Pulmonary artery endothelial cell (primary cell): ENCODE measurements around the gene ZNF488. TPM values are rescaled to one million over a fixed set of nuclear protein-coding genes. Genes with fewer than 3 reads are reported as not detected.

Source experiments
- DNase-seq: peaks from one replicate; pipeline ENCODE4 v3.0.0-alpha.2; 2011; ENCODE audit warnings: low read depth, low spot score
- total RNA-seq: library from RNA; depleted of rRNA; stranded (reverse); fragments of >200 nt; gene quantifications from 2 replicates; pipeline ENCODE4 v1.2.3, GENCODE V29; 2014

ZNF488 gene
- total RNA-seq, 1 donor from 2014 or later, result not detected

DNA sequence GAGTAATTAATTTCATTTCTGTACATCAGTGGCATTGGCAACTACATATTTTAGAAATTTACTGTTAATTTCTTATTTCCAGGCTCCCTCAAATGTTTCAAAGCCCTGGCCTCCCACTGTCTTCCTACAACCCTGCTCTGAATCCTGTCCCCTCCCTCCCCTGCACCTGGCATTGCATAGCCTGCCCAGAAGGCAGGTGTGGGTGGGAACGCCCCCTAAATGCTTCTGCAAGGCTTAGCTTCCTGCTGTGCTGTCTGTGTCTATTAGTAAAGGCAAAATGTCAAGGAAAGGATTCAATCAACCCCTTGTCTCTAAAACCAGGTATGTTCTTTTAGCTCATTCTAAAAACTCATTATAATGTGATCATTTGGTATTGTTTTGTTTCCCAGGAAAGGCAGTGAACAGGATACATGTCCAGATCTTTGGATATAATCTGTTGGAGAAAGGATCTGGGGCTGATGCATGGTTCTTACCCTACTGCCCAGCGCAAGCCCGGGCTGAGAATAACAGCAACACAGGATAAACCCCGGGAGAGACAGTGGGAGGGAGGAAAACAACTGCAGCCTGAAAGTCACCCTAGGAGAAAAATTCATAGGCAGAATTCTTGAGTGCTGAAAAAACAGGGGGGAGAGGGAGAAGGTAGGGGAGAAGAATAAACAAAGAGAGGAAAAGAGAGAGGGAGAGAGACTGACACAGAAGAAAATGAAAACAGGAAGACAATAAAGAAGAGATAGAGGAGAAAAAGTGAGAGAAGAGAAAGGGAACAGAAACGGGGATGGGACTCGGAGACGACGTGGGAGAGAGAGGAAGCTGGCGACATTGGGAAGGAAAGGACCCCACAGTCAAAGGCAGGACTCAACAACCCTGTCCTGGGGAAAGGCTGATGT is 589 bp downstream of the ZNF488 start:
- no peak for DNase-seq

DNA sequence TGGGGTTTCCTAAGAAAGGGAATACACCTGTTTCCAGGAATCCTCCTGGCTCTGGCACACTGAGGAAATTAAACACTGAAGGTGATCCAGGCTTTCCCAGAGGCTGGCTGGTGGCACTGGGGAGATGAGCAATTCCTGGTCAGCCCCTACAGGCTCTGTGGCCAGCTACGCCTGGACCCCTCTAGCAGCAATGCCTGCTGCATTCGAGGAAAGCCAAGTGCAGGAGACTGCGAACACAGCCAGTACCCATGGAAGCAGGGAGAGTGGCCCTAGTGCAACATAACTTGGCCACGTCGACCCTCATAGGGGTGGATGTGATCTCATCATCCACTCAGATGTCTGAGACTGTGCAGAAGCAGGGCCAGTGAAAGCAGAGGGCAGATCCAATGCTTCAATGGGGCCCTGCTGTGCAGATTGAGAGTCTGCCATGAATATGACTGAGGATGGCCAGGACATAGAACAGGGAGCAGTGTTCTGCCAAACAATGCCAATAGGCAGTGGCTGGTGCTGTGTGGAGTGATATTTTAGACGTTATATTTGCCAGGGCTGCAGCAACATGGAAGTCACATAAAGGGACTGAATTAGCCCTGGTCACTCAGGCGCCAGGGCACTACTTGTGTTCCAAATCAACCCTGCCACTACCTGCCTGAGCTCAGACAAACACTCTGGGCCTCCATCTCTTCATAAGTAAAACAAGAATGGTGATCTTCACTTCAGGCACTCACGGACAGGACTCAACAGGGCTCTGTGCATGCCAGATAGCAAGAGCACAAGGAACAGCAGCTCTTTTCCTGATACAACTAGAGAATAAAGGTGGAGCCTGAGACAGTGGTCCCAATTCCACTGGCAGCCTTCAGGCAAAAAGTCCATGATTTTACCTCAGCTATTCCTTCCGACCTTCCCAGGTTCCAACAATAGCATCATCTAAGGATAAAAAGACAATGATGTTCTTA is 2.4 kb downstream of the ZNF488 start:
- DNase-seq, result no peak

DNA sequence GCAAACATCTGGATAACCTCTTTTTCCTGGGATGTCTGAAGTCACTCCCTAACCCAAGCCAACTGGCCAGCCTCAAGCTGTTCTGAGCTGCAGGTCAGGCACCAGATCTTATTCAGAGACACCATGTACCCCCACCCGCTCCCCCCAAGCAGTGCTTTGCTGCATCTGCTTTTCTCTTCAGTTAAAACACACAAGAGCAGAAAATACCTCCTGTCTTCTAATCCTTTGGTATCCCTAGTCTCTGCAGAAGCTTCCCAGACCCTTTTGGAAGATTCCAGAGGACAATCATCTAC is 3.0 kb downstream of the ZNF488 start:
- DNase-seq, result no peak

DNA sequence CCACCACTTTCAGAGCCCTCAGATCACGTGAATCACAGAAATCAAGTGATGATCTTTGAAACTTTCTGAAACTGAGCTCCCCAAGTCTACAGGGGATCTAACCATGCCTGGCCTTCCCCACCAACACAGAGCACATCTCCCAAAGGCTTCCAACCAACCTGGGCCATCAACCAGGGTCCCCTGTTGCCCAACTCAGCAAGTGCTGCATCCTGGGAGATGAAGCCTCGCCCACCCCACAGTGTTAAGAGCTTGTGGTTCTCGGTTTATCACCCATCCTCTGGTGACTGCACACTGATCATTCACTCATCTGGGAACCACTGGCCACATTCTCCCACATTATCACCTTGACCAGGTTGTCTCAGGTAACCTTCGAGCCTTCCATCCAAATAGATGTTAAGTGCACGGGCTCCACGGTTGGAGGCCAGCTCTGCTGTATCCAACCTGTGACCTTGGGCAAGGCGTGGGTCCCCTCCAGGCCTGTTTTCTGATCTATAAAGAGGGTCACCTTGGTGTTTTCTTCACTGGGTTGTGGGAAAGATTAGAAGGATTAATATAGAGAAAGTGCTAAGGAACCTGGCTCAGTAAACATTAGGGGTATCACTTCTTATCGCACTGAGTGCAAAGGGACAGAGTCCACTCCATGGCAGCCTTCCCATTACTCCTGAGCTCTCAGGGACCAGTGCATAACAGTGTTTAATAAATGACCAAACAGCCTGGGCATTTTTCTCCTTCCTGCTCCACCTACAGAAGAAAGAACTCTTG is 3.6 kb downstream of the ZNF488 start:
- DNase-seq, result no peak

DNA sequence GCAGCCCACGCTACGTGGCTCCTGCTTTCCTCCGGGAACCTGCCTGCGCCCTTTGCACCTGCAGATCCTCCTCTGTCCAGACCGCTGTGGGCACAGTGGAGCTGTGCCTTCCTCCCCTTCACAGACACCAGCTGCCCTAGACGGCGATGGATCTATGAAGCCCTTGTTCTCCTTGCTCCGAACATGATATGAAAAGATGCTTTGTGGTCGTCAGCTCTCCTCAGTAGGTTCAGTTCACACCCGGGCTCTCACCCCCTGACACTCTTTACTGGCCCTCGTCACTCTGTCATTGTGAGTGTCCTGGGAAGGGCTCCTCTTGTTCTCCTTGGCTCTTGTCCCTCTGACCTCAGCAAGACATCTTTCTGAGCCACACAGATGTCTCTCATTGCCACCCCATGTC is 4.2 kb downstream of the ZNF488 start:
- DNase-seq, result no peak

DNA sequence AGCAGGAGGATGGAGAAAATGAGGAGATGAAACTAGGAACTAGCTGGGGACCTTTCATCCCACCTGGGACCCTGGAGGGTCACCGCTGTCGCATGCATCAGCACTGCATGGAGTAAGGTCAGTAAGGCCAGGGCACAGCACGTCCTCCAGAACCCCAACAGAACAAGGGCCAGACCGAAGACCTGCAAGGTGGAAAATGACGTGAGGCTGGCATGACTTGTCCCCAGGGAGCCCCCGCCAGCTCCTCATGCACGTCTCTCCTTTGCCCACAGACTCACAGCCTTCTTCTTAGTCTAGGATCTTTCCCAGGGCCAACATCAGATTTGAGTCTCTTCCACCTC is 4.7 kb downstream of the ZNF488 start:
- no peak for DNase-seq

DNA sequence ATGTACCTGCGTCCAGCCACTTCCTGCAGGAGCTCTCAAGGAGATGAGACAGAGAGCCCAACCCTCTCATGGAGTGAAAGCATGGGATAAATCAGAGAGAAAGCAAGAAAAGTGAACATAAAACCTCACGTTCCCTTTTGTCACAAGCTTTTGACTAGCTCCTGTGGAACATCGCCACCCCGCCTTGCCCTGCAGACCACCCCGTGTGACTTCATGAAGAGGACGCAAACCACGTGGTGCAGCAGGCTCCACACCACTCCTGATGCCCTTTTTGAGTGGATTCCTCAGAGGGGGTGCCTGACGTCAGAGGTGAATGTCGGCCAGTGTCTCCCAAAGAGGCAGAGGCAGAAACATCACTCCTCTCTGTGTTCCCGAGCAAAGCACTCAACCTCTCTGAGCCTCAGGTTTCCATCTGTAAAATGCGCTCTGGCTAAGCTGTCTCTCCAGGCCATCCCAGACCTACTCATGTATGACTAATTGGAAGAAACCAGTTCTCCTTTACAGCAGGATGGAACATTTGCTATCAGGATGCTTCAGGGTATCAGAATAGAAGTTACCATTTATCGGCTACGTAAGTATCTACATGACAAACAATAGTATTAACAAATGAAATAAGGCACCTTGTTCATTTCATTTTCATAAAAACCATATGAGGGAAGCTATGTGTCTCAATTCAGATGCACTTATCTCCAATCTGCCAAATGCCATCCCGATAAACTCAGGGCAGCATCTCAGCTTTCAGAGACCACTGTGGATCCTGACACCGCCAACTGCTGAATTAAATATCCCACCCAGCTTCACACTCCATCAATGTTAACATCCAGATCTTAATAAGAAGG is 5.3 kb downstream of the ZNF488 start:
- DNase-seq, result no peak

DNA sequence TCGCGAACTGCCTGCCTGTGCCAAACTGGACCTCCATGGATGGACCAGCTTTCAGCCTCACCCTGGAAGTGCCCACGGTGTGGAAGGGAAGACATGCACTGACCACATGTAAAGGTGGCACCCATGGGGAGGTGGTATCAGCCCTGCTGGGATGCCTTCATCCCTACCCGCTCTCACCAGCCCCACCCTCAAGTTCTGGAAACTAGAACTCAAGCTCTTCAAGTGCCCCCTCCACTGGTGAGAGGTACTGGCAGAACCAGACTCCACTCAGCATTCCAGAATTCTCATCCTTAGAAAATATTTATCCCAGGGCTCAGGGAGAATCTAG is 5.9 kb downstream of the ZNF488 start:
- no peak for DNase-seq

DNA sequence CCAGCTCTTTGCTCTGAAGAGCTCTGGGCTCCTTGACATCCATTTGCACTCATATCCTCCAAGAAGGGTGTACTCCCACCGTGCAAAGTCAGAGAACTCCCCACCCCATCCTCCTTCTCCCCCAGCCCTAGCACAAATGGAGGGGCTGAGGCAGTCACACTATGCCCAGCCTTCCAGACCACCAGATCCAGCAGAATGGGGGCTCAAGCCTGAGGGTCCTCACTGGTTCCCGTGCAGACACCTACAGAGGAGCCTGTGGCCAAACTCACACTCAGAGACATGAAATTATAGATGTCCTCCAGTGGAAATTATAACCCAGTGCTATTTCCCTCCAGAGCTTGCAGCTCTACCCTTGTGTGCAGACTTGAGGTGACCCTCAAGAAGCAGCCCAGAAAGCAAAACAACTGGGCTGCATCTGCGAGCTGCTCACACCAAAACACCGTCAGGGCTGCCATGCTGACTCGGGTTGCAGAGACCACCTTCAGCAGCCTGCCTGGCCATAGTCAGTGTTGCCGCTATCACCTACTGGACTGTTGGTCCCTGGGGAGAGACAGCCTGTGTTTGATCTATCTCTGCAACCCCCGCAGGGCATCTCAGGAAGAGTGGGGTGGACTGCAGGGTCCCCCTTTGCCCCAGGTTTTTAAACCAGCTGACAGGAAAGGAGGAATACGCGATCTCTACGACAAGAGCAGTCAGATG is 7.4 kb downstream of the ZNF488 start:
- no peak for DNase-seq

DNA sequence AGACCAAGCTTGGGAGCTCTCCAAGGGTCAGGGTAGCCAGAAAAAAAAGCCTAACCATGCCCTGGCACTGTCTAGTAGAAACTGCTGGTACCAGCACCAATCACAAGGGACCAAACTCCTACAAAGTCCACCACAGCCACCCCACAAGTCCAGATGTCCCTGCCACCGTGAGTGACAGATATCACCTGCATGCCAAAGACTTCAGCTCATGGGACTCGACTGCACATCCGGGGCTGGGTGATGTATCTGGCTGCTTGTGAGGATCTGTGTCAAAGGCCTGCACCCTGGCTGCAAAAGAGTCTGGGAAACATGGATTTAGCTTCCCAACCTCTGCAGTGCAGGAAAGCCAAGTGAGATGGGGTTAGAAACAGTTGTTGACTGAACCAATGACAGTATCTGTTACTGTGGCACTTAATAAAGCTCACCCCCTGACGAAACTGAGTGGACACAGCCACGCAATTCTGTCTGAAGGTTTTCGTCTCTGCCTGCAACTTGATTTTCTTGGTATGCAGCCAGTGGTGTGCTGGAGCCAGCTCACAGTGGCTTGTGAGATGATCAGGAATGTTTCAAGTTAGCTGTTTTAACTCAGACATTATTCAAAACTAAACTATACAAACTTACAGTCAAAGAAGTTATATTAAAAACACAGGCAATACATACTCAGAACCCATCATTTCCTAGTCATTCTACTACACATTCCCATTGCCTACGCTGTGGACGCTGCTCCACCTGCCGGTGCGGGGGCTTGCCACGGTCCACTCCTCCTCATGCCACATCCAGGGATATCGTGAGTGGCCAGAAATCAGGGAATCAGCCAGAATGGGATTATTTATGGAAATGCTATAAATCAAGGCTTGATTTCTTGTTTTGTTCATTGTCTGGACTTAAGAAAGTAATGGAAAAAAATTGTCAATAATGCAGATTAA is 9.2 kb downstream of the ZNF488 start:
- DNase-seq, result no peak

DNA sequence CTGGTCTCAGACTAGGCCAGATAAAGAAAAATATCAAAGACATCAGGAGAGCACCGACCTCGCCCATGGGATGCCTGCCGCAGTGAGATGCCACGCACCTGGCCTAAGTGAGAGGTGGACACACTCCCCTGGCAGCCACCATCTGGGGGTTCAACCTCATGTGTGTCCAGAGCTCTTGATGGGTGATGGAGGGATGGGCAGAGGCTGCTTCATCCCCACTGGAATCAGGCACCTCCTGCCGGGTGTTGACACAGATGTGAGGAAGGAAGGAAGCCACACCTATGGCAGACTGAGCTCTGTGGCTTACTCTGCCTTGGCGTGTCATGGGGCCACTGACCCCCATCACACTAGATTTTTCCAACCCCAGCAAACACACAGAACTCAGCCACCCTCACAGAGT is 11.4 kb downstream of the ZNF488 start:
- no peak for DNase-seq

DNA sequence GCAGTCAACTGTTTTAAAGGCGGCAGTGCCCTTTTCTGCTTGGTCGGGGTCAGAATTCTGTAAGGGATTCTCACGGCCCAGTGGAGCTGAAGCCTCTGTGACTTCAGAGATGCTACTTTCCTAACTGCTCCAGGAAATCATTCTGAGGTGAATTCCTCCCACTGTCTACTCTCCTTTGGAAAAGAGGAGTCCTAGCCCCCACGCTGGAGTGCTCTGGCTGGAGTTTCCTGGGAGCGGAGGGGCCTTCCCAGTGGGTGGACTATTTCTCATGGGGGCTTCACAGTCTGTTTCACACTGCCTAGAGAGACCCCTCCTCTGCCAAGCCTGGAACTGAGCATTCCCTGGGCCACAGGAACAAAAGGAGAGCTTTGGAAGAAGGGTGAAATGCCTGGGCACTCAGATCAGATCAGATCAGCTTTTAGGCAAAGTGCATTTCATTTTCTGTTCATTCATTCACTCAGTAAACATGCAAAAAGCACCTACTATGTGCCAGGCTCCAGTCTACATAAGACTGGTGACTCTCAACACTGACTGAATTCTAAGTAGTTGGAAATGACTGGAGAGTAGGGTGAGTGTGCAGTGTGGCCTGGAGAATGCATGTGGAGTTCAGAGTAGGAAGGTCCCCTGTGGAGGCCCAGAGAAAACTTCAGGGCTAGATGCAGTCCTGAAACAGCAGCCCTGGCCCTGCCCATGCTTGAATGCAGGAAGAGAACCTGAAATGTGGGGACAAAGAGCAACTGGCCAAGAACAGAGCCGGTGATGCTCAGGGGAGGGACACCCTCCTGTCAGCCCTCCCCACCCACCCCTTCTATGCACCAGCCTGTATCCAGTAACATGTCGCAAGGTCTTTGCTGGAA is 12.2 kb downstream of the ZNF488 start:
- no peak for DNase-seq

DNA sequence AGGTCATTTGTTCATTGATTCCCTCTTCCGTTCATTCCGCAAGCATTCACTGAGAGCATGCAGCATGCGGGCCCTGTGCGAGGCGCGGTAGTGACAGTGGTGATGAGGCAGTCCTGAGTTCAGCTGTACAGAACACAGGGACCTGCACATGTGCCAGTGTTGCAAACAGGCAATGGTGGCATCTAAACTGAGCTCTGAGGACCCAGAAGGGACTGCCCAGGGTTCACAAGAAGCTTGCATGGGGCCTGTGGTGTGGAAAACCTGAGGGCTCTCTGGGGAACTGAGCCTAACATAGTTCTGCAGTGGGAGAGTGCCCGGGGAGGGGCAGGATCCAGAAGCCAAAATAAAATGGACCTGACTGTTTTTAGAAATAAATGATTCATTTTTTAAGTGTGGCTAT is 13.2 kb downstream of the ZNF488 start:
- DNase-seq, result no peak

DNA sequence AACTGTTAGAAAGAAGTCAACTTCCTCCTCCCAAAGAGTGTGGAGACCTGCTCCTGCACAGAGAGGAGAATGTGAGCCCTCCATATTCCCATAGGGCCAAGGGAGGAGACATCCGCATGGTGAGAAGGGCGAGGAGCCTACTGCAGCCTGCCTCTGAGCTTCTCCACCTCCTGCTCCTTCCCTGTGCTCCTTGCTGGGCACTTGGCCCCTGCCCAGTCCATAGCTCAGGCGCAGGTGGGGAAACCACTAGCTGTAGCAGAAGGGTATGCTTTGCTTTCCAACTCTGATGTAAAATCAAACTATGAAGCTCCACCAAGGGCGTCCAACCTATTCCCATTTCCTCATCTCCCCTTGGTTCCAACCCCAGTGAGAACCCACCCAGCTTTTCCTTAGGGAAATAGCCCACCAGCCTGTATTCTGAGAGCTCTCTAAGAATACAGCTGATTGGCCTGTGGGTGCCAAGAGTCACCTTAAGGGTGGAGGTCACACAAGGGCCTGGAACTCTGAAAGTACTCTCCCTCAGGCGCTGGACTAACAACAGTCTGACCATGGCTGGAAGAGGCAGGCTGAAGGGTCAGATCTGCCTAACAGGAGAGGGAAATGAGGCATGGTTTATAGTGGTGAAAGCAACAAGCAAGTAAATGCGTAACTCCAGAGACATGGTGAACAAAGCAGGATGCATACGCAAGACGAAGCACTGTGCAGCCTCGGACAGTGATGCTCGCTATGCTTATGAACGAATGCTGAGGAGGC is 13.9 kb downstream of the ZNF488 start:
- no peak for DNase-seq

DNA sequence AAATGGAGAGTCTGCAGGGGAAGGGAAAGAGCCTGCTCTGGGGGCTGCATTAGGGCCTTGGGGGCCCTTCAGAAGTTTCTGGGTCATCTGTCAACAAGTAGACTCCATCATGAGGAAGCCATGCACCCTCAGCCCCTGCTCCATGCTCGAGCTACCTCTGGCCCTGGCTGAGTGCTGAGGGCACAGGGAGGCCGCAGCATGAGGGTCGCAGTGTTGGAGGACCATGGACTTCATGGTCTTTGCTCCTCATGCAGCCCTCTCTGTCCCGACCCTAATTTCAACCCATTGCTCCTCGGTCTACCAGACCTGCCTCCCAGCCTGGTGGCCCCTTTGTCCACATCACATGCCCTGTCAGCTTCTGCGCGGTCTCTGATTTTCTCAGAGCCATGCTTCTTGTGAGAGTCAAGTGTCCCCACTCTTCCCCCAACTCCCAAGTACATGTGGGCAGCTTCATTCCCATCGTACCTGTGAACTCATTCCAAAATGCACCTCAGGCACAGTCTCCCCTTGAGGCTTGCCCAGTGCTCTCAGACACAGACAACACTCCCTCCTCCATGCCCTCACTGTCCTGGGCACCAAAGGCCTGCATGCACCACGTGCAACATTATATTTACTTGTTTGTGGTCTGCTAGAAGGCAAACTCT is 14.7 kb downstream of the ZNF488 start:
- DNase-seq, result no peak

DNA sequence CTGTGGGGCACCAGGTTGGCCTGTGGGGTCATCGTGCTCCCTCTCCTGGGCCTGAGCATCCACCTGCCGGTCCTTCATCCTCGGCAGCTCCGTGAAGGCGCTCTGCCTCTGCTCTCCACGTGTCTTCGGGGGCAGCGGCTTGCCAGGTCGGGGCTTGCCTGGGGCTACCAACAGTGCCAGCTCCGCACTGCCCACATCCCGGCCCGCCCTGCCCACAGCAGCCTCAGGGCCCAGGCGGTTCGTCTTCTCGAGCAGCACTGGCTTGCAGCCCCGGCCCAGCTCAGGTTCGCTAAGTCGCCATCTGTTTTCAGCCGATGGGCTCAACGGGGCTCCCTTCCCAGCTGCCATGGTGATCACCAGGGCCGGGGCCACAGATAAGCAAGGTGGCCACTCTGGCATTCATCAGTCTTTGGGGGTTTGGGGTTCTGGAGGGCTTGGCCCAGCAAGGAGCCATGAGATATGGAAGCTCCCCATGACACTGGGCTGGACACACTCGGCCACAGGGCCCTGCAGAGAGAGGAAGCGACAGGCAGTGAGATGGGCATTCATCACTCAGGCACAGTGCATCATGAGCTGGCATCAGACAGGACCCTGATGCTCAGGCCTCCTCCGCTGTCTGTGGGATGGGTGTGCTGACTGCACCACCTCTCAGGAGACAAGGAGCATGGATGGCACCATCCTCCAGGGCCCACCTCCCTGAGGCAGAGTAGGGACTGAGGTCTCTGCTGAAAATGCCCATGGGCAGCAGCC is 15.5 kb downstream of the ZNF488 start:
- no peak for DNase-seq

DNA sequence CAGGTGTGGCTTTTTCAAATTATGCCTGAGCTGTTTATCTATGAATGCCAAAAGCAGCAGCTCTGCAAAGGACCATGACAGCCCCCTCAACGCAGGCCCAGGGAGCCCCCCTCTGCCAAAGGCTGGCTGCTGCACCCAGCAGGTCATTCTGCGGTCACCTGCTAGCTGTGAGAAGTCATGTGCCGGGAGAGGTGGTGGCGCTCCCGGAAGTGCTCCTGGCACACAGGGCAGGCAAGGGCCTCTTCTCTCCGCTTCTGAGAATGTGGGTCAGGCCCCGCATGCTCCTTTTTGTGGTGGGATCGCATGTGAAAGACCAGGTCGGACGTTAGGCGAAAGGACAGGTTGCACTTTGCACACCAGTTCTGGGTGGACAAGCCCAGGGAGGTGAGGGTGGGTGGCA is 16.4 kb downstream of the ZNF488 start:
- DNase-seq, result no peak
